Adipose tissue (tissue), 3 donors: ENCODE measurements around the gene CLEC17A. TPM values are rescaled to one million over a fixed set of nuclear protein-coding genes. Genes with fewer than 3 reads are reported as not detected.
"Not testable (repeated sequence)": the region's sequence is repeated elsewhere in the genome, so short reads cannot be mapped to it uniquely, and the experiment has no call there.

Source experiments
- H3K27ac ChIP-seq: one replicate; pipeline ENCODE4 v1.5.1; 2013; ENCODE audit warnings: low read depth, low read length
- WGBS, 3 donors: extraction: QIAGEN DNeasy Blood & Tissue Kit; methylation state at CpG; one replicate each; pipeline ENCODE4 v1.1.7; 2013; 5-methylcytosine and 5-hydroxymethylcytosine counted together
- polyA plus RNA-seq, 3 donors: library from polyadenylated mRNA; stranded (reverse); fragments of 200-250 nt; gene quantifications; one replicate each; pipeline ENCODE4 v1.2.3, GENCODE V29; 2013
- donor health status: healthy with polysubstance abuse.
- donor health status: Bipolar disorder and iron deficiency.
- donor health status: healthy.

Gene CLEC17A
- polyA plus RNA-seq, 3 donors, result 0.15 TPM; not detected in 1

DNA sequence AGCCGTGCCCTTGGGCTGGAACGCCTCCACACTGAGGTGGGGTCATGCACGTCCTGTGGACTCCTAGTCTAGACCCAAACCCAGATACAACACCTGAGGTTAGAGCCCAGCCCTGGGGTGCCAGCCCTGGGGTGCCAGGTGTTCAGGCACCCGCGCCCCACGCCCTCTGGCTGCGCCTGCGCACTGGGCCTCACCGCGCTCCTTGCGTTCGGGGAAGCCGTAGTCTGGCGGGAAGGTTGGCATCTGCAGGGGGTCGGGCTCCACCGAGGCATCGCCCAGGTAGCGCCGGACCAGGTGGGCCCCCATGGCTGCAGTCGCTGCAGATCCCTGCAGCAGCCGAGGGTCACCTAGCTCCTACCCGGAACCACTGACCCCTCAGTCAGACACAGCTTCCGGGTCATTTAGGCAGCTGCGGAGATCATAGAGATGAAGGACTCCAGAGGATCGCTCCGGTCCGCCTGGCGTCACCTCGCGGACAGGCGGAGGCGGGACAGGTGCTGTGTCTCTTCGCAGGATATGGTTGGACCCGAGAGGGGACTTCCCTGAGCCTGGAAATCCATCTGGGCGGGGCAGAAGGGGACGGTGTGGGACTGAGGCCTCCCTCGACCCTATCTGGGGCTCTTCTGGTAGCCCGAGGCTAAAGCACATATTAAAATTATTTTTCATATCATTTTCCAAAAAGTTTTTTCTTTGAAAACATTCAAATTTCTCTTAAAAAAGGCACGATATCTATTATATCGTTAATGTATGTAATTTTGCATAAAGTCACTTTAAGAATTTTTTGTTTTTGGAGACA is 11.0 kb upstream of the CLEC17A start, which contains the start of gene NDUFB7:
NDUFB7 (minus strand) TSS at position 372 of the 796 bp plus-strand sequence; CDS start at position 306, 66 bp downstream.
- 2% methylated on average over 40 of the region's 40 CpGs for WGBS, 3 donors
- H3K27ac ChIP-seq, result no peak within 1 kb of the TSS

DNA sequence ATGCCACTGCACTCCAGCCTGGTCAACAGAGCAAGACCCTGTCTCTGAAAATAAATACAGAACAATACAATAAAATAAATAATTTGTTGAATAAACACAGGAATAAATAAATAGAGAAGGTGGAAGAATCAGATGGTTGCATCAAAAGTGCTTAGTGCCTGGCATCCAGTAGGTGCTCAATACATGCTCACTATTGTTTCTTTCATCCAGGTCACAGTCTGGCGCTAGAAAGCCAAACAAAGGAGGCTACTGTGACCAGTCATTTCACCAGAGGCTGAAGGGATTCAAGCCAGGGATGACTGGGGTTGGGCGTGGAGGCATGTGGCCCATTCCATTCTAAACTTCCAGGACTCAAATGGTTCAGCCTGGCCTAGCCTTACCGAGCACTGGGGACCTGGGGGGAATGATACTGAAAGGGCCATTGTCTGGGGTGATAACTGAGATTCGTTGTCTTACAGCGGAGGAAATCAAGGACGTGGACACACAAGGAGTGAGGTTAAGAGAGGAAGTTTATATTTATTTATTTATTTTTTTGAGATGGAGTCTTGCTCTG is 7.4 kb upstream of the CLEC17A start:
- no peak overlapping the region for H3K27ac ChIP-seq
- 84 to 85% (median 85%) methylated on average over 6 of the region's 6 CpGs for WGBS, 3 donors

DNA sequence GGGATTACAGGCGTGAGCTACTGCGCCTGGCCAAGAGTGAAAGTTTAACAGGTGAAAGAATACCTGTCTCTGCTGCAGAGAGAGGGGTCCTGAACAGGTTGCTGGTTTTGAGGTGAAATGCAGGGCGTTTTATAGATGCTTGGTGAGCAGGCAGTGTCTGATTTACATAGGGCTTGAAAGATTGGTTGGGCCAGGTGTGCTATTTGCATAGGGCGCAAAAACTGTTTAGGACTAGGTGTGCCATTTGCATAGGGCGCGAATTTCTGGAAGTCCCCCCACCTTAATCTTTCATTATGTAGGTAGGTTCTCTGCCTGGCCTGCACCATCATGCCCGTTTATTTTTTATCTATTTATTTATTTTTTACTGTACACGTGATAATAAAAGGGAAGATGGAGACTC is 6.5 kb upstream of the CLEC17A start:
- H3K27ac ChIP-seq, result no peak overlapping the region
- 78 to 90% (median 82%) methylated on average over 8 of the region's 8 CpGs for WGBS, 3 donors

DNA sequence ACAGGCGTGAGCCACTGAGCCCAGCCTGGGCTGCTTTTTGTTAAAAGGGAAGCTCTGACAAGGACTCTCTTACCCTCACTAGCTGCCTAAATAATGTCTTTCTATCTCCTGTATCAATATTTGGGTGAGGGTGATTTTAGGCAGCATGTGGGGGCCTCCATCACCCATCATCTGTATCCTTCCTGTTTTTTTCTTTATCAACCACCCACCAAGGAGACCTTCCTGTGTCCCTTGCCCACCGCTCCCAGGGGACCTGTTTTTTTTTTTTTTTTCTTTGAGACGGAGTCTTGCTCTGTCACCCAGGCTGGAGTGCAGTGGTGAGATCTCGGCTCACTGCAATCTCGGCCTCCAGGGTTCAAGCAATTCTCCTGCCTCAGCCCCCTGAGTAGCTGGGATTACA is 5.6 kb upstream of the CLEC17A start:
- WGBS, 3 donors, result 66 to 80% (median 72%) methylated on average over 5 of the region's 5 CpGs
- H3K27ac ChIP-seq, result no peak overlapping the region

DNA sequence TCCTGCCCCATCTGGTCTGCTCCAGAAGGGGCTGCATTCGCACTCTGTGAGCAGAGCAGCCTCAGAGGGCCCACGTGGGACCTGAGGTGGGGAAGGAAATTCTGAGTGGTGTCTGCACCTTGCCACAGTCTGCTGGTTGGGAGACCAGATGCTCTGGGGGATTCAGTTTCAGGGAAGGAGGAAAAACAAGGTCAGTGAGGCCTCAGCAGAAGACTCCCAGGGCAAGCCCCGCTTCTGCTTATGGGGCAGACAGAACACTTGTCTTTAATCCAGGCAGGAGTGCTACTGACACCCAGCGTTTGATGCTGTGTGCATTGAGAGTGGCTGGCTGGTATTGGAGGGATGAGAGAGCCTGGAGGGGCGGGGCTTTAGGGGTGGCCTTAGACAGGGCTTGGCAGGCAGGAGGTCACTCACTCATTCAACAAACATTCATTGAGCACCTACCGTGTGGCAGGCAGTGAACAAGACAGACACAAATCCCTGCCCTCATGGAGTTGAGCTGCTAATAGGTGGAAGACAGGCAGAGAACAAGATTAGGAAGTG is 4.9 kb upstream of the CLEC17A start:
- WGBS, 3 donors, result 54 to 65% (median 58%) methylated on average over 6 of the region's 6 CpGs

DNA sequence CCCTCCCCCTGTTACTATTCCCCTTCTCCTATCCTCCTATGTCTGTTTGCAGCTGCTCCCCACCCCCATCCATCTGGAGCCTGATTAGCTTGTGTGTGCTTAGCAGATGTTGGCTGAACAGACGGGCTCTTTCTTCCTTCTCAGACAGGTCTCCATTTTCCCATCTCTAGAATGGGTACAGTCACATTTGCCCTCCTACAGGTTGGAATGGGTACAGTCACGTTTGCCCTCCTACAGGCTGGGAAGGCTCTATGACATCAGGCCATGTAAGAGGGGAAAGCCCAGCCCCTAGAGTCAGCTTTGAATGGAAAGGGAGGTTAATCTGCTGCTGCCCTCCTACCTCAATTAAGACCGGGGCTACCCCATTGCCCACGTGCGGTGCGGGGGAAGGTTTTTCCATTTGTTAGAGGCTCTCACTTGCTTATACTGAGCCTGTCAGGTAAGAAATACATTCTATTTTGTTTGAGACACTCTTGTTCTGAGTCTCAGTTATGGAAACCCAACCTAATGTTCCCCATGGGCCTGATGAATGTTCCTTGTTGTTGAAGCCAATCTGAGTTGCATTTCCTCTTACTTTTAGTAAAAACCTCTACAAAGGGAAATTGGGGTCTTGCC is 2.2 kb upstream of the CLEC17A start:
- 45 to 66% (median 64%) methylated on average over 6 of the region's 6 CpGs for WGBS, 3 donors
- no peak overlapping the region for H3K27ac ChIP-seq

More for the DNA sequence above, 4.9 kb upstream of the CLEC17A start:
- H3K27ac ChIP-seq, result no peak overlapping the region

DNA sequence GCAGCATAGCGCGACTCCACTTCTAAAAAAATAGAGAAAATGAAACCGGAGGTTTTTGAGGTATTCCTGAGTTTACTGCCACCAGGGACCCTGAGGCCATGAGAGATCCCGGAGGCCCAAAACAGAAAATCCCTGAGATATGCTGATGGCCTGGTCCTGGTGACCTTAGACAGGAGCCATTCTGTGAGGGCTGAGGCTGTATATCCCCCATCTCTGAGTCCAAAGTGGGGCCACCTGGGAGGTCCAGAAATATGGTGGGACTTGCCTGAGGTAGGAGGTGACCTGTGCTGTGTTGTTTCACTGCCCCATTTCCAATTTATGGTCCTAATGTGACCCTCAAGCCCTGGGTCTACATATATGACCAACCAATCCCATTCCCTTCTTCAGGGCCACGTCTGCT is 1.5 kb downstream of the CLEC17A start:
- not testable (repeated sequence) for H3K27ac ChIP-seq
- 80 to 91% (median 91%) methylated on average over 4 of the region's 5 CpGs for WGBS, 3 donors

DNA sequence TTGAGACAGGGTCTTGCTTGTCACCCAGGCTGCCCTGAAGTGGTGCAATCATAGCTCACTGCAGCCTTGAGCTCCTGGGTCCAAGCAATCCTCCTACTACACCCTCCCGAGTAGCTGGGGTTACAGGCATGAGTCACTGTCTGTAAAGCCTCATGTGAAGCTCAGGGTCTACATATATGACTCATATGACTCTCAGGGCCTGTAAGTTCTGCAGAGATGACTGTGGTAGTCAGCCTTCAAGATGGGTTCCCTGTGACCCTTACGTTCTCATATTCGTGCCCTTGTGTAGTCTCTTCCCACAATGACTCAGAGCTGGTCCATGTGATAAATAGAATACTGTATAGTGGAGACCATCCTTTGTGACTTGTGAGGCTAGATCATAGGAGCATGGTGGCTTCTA is 2.3 kb downstream of the CLEC17A start:
- H3K27ac ChIP-seq, result not testable (repeated sequence)
- WGBS, 3 donors, result 66 to 76% (median 71%) methylated on average over 3 of the region's 3 CpGs

DNA sequence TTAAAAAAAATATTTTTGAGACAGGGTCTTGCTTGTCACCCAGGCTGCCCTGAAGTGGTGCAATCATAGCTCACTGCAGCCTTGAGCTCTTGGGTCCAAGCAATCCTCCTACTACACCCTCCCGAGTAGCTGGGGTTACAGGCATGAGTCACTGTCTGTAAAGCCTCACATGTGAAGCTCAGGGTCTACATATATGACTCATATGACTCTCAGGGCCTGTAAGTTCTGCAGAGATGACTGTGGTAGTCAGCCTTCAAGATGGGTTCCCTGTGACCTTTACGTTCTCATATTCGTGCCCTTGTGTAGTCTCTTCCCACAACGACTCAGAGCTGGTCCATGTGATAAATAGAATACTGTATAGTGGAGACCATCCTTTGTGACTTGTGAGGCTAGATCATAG is 6.5 kb downstream of the CLEC17A start:
- WGBS, 3 donors, result 66 to 71% (median 67%) methylated on average over 4 of the region's 4 CpGs

DNA sequence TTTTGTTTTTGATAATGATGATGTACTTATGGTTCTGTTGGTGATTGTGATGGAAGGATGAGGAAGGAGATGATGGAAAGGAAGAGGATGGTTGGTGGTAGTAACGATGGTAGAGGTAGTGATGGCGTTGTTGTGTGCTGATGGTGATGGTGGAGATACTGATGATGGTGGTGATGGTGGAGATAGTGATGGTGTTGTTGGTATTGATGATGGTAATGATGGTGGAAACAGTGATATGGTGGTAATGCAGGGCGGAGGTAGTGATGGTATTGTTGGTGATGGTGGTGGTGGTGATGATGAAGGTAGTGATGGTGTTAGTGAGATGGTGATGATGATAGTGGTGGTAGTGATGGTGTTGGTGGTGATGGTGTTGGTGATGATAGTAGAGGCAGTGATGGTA is 12.7 kb downstream of the CLEC17A start:
- H3K27ac ChIP-seq, result no peak overlapping the region
- WGBS, 3 donors, result 83 to 93% (median 91%) methylated on average over 3 of the region's 3 CpGs

More for the DNA sequence above, 6.5 kb downstream of the CLEC17A start:
- H3K27ac ChIP-seq, result not testable (repeated sequence)

DNA sequence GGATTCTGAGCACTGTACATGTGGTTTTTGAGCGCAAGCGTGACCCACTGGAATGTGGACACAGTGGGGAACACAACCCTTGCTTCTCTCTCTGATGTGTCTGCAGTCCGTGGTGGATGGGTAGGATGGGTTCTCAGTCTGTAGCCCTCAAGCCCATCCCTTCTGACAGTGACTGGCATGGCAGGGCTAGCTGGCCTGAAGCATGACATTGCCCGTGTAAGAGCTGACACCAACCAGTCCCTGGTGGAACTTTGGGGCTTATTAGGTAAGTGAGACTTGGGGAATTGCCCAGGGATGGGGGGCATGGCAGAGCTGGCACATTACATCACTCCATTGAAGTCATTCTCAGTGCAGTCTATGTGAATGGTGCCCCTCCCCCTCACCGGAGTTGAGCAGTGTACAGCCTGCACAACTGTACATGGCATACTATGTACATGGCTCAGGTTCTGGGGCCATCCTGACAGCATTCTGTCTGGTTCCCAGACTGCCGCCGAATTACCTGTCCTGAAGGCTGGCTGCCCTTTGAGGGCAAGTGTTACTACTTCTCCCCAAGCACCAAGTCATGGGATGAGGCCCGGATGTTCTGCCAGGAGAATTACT is 16.8 kb downstream of the CLEC17A start:
- H3K27ac ChIP-seq, result no peak overlapping the region
- 83 to 94% (median 91%) methylated on average over 8 of the region's 8 CpGs for WGBS, 3 donors

DNA sequence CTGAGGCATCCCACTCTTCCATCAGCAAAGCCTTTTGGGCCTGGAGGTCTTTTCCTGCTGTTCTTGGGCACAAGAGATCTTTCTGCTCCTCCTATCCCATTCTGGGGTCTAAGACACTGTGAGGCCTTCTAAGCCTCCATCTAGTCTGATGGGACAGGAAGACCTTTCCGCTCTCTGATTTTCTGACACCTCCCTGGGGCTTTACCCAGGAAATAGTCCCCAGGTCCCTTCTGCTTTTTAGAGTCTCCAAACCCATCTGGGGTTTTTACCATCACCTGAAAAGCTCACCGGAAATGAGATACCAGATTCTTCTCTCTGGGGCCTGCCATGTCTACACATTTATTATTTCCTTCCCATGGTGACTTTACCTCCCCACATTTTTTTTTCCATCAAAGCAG is 21.1 kb downstream of the CLEC17A start:
- WGBS, 3 donors, result 72 to 79% (median 77%) methylated on average over 2 of the region's 2 CpGs
- no peak overlapping the region for H3K27ac ChIP-seq

DNA sequence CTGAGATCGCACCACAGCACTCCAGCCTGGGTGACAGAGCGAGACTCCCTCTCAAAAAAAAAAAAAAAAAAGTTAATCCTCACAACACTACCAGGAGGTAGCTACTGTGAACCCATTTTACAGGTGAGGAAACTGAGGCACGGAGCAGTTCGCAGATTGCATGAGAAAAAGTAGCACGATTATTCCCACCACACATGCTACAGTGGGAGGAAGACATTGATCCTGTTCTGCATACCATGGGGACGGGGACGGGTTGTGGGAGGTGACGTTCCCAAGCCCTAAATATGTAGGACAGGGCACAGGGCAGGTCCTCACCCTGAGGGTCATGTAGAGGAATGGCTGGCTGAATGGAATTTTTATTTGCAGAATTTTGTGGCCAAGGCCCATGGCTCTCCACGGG is 23.7 kb downstream of the CLEC17A start:
- 58 to 79% (median 74%) methylated on average over 9 of the region's 9 CpGs for WGBS, 3 donors
- no peak overlapping the region for H3K27ac ChIP-seq

DNA sequence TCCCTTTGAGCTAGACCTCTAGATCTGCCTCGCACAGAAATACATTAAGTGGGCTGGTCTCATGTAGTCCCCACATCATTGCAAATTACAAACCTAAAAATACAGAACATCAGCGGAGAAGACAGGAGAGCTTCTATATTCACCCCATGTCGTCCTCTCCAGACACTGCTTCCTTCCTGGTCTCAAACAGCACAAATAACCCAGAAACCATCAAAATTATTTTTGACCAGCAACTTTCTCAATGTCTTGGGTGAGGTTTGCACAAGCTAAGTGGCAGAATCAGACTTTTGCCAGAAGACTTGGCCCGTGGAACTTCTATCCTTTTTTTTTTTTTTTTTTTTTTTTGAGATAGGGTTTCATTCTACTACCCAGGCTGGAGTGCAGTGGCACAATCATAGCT is 28.2 kb downstream of the CLEC17A start:
- WGBS, 3 donors, result 49 to 72% (median 51%) methylated on average over 4 of the region's 4 CpGs
- no peak overlapping the region for H3K27ac ChIP-seq

DNA sequence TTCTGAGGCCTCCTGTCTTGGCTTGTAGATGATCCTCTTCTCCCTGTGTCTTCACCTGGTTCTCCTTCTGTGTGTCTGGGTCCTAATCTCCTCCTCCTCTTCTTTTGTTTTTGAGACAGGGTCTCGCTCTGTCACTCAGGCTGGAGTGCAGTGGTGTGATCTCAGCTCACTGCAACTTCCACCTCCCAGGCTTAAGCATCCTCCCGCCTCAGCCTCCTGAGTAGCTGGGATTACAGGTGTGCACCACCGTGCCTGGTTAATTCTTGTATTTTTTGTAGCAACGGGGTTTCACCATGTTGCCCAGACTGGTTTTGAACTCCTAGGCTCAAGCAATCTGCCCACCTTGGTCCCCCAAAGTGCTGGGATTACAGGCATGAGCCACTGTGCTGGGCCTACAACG is 29.4 kb downstream of the CLEC17A start:
- not testable (repeated sequence) for H3K27ac ChIP-seq
- WGBS, 3 donors, result 70 to 81% (median 76%) methylated on average over 5 of the region's 5 CpGs

DNA sequence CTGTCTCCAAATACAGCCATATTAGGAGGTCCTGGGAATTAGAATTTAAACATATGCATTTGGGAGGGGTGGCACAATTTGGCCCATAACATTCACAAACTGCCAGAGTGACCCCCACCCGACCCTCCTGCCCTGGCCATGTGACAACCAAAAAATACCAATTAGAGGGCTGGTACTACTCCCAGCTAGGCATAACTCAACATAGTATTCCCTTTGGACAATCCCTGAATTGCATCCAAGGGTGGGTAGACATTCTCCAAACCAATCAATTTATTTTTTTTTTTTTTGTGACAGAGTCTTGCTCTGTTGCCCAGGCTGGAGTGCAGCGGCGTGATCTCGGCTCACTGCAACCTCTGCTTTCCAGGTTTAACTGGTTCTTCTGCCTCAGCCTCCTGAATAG is 29.8 kb downstream of the CLEC17A start:
- no peak overlapping the region for H3K27ac ChIP-seq
- 83 to 89% (median 88%) methylated on average over 4 of the region's 4 CpGs for WGBS, 3 donors

DNA sequence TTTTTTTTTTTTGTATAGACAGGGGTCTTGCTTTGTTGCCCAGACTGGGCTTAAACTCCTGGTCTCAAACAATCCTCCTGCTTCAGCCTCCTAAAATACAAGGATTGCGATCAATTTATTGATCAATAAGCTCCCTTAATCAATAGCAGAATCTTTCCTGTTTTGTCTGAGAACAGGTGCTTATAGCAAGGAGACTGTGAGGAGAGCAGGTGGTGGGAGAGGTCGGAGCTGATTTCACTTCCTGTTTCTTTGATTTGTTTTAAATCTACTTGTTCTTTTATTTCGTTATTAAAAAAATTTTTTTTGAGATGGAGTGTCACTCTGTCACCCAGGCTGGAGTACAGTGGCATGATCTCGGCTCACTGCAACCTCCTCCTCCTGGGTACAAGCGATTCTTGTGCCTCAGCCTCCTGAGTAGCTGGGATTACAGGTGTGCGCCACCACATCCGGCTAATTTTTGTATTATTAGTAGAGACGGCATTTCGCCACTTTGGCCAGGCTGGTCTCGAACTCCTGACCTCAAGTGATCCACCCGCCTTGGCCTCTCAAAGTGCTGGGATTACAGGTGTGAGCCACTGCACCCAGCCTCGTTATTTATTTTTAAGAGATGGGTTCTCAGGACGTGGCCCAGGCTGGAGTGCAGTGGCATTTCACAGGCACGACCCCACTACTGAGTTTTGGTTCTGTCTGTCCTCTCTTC is 30.7 kb downstream of the CLEC17A start:
- 50 to 69% (median 69%) methylated on average over 14 of the region's 14 CpGs for WGBS, 3 donors

DNA sequence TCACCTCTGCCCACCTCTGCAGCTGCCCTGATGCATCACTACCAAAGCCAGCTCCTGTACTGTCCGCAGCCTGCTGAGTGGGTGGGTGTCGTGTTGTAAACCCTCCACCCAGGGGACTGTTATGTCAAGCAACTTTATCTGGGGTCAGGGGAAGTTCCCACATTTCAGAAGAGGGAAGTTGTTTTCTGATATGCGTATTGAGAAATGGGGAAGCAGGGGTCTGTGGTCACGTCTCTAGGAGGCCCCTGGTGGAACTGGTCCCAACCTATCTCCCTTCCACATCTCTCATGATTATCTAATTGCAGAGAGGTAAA is 31.2 kb downstream of the CLEC17A start:
- no peak overlapping the region for H3K27ac ChIP-seq
- WGBS, 3 donors, result 34 to 45% (median 35%) methylated on average over 4 of the region's 4 CpGs

More for the DNA sequence above, 30.7 kb downstream of the CLEC17A start:
- H3K27ac ChIP-seq, result not testable (repeated sequence)
